HepG2 (cell line): ENCODE results near the gene AGAP3. TPM values are rescaled to one million over a fixed set of nuclear protein-coding genes. Genes with fewer than 3 reads are reported as not detected.

Experiments
- AHR ChIP-seq: IDR thresholded peaks from 2 replicates; pipeline ENCODE4 v1.6.1; 2018; ENCODE audit warnings: missing genetic modification reagents, missing compliant biosample characterization
- AKAP8 ChIP-seq: sonication (generic); formaldehyde crosslinking; IDR thresholded peaks from 2 replicates; pipeline ENCODE4 v1.5.1; 2020; ENCODE audit warnings: mild to moderate bottlenecking, missing genetic modification reagents
- CBX5 ChIP-seq: sonication (generic); formaldehyde crosslinking; IDR thresholded peaks from 2 replicates; pipeline ENCODE4 v1.4.0; 2020; ENCODE audit warnings: missing genetic modification reagents, borderline replicate concordance
- JUN ChIP-seq: sonication (generic); formaldehyde crosslinking; IDR thresholded peaks from 2 replicates; pipeline ENCODE4 v1.4.0; 2020; ENCODE audit warnings: mild to moderate bottlenecking, missing genetic modification reagents
- KDM5A ChIP-seq: fragments of 200-600 bp; sonication (generic); IDR thresholded peaks from 2 replicates; pipeline ENCODE4 v1.7.0; 2018; ENCODE audit warnings: antibody characterized with exemption, mild to moderate bottlenecking, low read length, borderline replicate concordance
- MEIS2 ChIP-seq: sonication (generic); formaldehyde crosslinking; IDR thresholded peaks from 2 replicates; pipeline ENCODE4 v1.9.0; 2021; ENCODE audit warnings: mild to moderate bottlenecking, missing genetic modification reagents
- MYC ChIP-seq: sonication (generic); formaldehyde crosslinking; IDR thresholded peaks from 2 replicates; pipeline ENCODE4 v1.9.0; 2021; ENCODE audit warnings: missing genetic modification reagents, borderline replicate concordance
- NBN ChIP-seq: fragments of 450-650 bp; conservative IDR thresholded peaks from 2 replicates; pipeline ENCODE4 v1.6.1; 2017
- NFATC3 ChIP-seq: sonication (generic); formaldehyde crosslinking; IDR thresholded peaks from 2 replicates; pipeline ENCODE4 v1.5.1; 2020; ENCODE audit warnings: mild to moderate bottlenecking, missing genetic modification reagents
- NR2F1 ChIP-seq, 2 experiments: fragments of 450-650 bp in 1 of 2; formaldehyde crosslinking in 1 of 2; IDR thresholded peaks; 2 replicates each; pipeline versions ENCODE4 v1.5.0 to v1.6.1; 2016 to 2020; ENCODE audit warnings: mild to moderate bottlenecking in 1 of 2, missing compliant biosample characterization in 1 of 2, missing genetic modification reagents in 1 of 2, moderate library complexity in 1 of 2
- NRL ChIP-seq: sonication (generic); formaldehyde crosslinking; IDR thresholded peaks from 2 replicates; pipeline ENCODE4 v1.5.0; 2020; ENCODE audit warnings: missing genetic modification reagents, mild to moderate bottlenecking, moderate library complexity, borderline replicate concordance
- PLRG1 ChIP-seq: fragments of 450-650 bp; conservative IDR thresholded peaks from 2 replicates; pipeline ENCODE4 v1.6.1; 2016
- POLR2A ChIP-seq, 2 experiments: IDR thresholded peaks; 2 replicates each; pipeline ENCODE4 v1.6.1; 2011; ENCODE audit warnings: low read depth in 2 of 2, low read length in 2 of 2, mild to moderate bottlenecking in 1 of 2, moderate library complexity in 1 of 2; ENCODE audit not compliant: insufficient read depth in 1 of 2
- PPARG ChIP-seq: conservative IDR thresholded peaks from 2 replicates; pipeline ENCODE4 v1.6.1; 2016; ENCODE audit warnings: missing biosample characterization, missing genetic modification reagents
- RCOR2 ChIP-seq: IDR thresholded peaks from 2 replicates; pipeline ENCODE4 v1.6.1; 2016; ENCODE audit warnings: missing biosample characterization, missing genetic modification reagents
- SMC3 ChIP-seq: IDR thresholded peaks from 2 replicates; pipeline ENCODE4 v1.6.1; 2011; ENCODE audit warnings: low read length, improper control_type of control experiment
- TEF ChIP-seq: sonication (generic); formaldehyde crosslinking; IDR thresholded peaks from 2 replicates; pipeline ENCODE4 v1.5.0; 2020; ENCODE audit warnings: missing genetic modification reagents
- ZNF17 ChIP-seq: sonication (generic); formaldehyde crosslinking; IDR thresholded peaks from 2 replicates; pipeline ENCODE4 v1.5.0; 2020; ENCODE audit warnings: mild to moderate bottlenecking, missing genetic modification reagents
- ZNF354B ChIP-seq: sonication (generic); formaldehyde crosslinking; IDR thresholded peaks from 2 replicates; pipeline ENCODE4 v1.8.0; 2022; ENCODE audit warnings: mild to moderate bottlenecking, missing genetic modification reagents
- ZNF605 ChIP-seq: sonication (generic); formaldehyde crosslinking; IDR thresholded peaks from 2 replicates; pipeline ENCODE4 v1.8.0; 2022; ENCODE audit warnings: mild to moderate bottlenecking, missing genetic modification reagents
- ZNF644 ChIP-seq: IDR thresholded peaks from 2 replicates; pipeline ENCODE4 v1.6.1; 2016; ENCODE audit warnings: low read depth
- ZNF746 ChIP-seq: sonication (generic); formaldehyde crosslinking; IDR thresholded peaks from 2 replicates; pipeline ENCODE4 v1.8.0; 2022; ENCODE audit warnings: mild to moderate bottlenecking, missing genetic modification reagents
- polyA plus RNA-seq, 8 experiments: library from polyadenylated mRNA; depleted of rRNA in 3 of 8; stranded (reverse) in 7 of 8; unstranded in 1 of 8; fragments of >200 nt; fragmentation: Illumina TruSeq in 4 of 8; extraction: Trizol in 4 of 8; gene quantifications; 2 replicates each; pipeline versions ENCODE4 v1.2.1 to v1.2.3, GENCODE V29; 2011 to 2016; ENCODE audit warnings: low read depth in 4 of 8, missing spikeins in 1 of 8, mixed read lengths in 1 of 8; ENCODE audit not compliant: insufficient read depth in 1 of 8
- total RNA-seq, 5 experiments: library from RNA; depleted of rRNA; stranded (reverse); fragments of >200 nt; fragmentation: Illumina TruSeq; extraction: Trizol; gene quantifications; 2 replicates each; pipeline ENCODE4 v1.2.3, GENCODE V29; 2016; ENCODE audit warnings: low read depth in 1 of 5
- TF ChIP-seq, protein P1 (sequence below): sonication (generic); formaldehyde crosslinking; IDR thresholded peaks from 2 replicates; pipeline ENCODE4 v1.8.0; 2022; ENCODE audit warnings: mild to moderate bottlenecking, missing genetic modification reagents, borderline replicate concordance
- TF ChIP-seq, protein P2 (sequence below): sonication (generic); formaldehyde crosslinking; IDR thresholded peaks from 2 replicates; pipeline ENCODE4 v1.9.0; 2022; ENCODE audit warnings: missing genetic modification reagents, mild to moderate bottlenecking, borderline replicate concordance
- TF ChIP-seq, protein P3 (sequence below): sonication (generic); formaldehyde crosslinking; IDR thresholded peaks from 2 replicates; pipeline ENCODE4 v1.5.0; 2020; ENCODE audit warnings: mild to moderate bottlenecking, missing genetic modification reagents

AGAP3 gene
- total and polyA plus RNA-seq, 2 of the 13 experiments (the other 11 are each of a cell fraction or from before 2014, with no cell fraction given) = 31.3 to 61.4 TPM

DNA sequence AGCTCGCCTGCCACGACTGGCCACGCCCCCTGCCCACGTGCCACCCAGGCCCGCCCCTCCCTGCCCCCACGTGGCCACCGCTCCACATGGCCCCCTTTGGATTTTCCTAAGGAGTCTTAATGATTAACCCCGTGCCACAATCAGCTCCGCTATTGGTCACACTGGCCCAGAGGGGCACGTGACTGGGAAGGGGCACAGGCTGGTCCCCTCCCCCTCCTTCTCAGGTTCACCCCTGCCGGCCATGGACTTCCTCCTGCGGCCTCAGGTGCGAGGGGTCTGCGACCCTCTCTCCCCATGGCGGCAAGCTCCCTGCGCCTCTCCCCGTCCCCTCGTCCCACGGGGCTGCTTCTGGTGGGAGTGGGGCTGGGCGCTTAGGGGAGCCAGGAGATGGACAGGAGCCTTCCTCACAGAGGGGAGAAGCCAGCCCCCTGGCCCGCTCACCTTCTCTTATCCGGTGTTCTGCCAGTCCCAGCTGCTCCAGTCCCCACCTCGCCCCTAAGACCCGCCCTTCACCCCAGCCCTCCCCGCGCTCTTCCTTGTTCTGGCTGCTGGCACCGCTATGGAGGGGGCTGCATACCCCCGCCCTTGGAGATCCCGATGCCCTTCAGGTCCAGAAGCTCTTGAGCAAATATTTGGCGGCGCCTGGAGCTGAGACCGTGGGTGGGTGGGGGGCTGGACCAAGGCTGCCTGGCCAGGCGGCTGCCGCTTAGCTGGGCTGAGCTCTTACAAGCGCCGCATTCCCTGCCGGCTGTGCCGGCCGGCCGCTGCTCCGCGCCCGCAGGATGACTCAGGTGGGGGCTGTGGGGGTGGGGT, 23.7 kb upstream of the AGAP3 start (continued):
- TF ChIP-seq, protein P1, sequence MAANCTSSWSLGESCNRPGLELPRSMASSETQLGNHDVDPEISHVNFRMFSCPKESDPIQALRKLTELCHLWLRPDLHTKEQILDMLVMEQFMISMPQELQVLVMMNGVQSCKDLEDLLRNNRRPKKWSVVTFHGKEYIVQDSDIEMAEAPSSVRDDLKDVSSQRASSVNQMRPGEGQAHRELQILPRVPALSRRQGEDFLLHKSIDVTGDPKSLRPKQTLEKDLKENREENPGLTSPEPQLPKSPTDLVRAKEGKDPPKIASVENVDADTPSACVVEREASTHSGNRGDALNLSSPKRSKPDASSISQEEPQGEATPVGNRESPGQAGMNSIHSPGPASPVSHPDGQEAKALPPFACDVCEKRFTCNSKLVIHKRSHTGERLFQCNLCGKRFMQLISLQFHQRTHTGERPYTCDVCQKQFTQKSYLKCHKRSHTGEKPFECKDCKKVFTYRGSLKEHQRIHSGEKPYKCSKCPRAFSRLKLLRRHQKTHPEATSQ (CRISPR knock-in tag) = no peak
- TF ChIP-seq CBX5 (CRISPR knock-in tag) = no peak
- TF ChIP-seq NR2F1 (CRISPR knock-in tag; IDR thresholded peaks at IDR 0.05) = 0 out of 4 replicates have a peak, but pooled peaks of 1 of the 2 experiments have one; percentile 4
- no peak for TF ChIP-seq ZNF644 (CRISPR knock-in tag)
- 0 out of 2 replicates have a peak, but pooled peaks have one; percentile 33 for TF ChIP-seq PPARG
- TF ChIP-seq PLRG1 = no peak
- peak; percentile 88 for TF ChIP-seq MYC (CRISPR knock-in tag)
- TF ChIP-seq, protein P2, sequence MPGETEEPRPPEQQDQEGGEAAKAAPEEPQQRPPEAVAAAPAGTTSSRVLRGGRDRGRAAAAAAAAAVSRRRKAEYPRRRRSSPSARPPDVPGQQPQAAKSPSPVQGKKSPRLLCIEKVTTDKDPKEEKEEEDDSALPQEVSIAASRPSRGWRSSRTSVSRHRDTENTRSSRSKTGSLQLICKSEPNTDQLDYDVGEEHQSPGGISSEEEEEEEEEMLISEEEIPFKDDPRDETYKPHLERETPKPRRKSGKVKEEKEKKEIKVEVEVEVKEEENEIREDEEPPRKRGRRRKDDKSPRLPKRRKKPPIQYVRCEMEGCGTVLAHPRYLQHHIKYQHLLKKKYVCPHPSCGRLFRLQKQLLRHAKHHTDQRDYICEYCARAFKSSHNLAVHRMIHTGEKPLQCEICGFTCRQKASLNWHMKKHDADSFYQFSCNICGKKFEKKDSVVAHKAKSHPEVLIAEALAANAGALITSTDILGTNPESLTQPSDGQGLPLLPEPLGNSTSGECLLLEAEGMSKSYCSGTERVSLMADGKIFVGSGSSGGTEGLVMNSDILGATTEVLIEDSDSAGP (CRISPR knock-in tag) = peak; percentile 81; the same call in 1 of the 2 replicates
- no peak for TF ChIP-seq RCOR2
- TF ChIP-seq ZNF746 = 0 out of 2 replicates have a peak, but pooled peaks have one; percentile 34
- TF ChIP-seq ZNF17 = no peak
- no peak for TF ChIP-seq SMC3
- TF ChIP-seq NFATC3 (CRISPR knock-in tag) = no peak
- peak; percentile 51; the same call in 1 of the 2 replicates for TF ChIP-seq KDM5A
- TF ChIP-seq, protein P3, sequence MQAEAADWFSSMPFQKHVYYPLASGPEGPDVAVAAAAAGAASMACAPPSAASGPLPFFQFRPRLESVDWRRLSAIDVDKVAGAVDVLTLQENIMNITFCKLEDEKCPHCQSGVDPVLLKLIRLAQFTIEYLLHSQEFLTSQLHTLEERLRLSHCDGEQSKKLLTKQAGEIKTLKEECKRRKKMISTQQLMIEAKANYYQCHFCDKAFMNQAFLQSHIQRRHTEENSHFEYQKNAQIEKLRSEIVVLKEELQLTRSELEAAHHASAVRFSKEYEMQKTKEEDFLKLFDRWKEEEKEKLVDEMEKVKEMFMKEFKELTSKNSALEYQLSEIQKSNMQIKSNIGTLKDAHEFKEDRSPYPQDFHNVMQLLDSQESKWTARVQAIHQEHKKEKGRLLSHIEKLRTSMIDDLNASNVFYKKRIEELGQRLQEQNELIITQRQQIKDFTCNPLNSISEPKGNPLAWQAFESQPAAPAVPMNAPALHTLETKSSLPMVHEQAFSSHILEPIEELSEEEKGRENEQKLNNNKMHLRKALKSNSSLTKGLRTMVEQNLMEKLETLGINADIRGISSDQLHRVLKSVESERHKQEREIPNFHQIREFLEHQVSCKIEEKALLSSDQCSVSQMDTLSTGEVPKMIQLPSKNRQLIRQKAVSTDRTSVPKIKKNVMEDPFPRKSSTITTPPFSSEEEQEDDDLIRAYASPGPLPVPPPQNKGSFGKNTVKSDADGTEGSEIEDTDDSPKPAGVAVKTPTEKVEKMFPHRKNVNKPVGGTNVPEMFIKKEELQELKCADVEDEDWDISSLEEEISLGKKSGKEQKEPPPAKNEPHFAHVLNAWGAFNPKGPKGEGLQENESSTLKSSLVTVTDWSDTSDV = no peak
- TF ChIP-seq AHR = no peak
- no peak for TF ChIP-seq NRL (CRISPR knock-in tag)
- no peak for TF ChIP-seq JUN (CRISPR knock-in tag)
- no peak; the same call in 1 of the 2 replicates for TF ChIP-seq MEIS2 (CRISPR knock-in tag)
- no peak for TF ChIP-seq NBN
- no peak for TF ChIP-seq TEF (CRISPR knock-in tag)
- TF ChIP-seq ZNF605 (CRISPR knock-in tag) = peak; percentile 73; the same call in 1 of the 2 replicates
- TF ChIP-seq POLR2A (IDR thresholded peaks at IDR 0.05; ENCODE audit: insufficient read depth in 1 of 2, low read depth in 2 of 2, low read length in 2 of 2) = peak in 1 of 2 experiments; percentile 81; a peak in 2 of 4 replicates
- 0 out of 2 replicates have a peak, but pooled peaks have one; percentile 72 for TF ChIP-seq AKAP8 (CRISPR knock-in tag)
- TF ChIP-seq ZNF354B = no peak
